HG03439 (cell line): ENCODE data around the gene ELMO3.

Experiments
- ATAC-seq: cut with Tn5 transposase; IDR thresholded peaks from one replicate; pipeline ENCODE4 v1.9.1; 2021; ENCODE audit warnings: mild to moderate bottlenecking, moderate library complexity; ENCODE audit not compliant: unreplicated experiment

ELMO3 gene

DNA sequence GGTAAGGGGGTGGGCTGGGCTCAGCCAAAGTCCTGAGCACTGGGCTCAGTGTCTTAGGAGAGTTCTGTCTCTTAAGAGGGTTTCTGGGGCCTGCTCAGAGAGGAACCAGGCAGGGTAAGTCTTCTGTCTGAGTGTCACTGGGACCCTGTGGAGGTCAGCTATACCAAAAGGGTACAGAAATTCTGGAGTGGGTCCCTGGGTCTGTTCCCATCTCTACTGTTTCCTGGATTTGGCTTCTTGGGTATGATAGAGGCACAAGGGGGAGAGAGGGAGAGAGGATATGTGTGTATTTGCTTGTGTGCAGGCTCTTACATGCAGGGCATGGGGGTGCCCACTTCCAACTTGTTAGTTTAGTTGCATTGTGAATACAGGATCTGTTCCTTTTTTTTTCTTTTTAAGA is 5.4 kb upstream of the ELMO3 start:
- ATAC-seq, result no peak

DNA sequence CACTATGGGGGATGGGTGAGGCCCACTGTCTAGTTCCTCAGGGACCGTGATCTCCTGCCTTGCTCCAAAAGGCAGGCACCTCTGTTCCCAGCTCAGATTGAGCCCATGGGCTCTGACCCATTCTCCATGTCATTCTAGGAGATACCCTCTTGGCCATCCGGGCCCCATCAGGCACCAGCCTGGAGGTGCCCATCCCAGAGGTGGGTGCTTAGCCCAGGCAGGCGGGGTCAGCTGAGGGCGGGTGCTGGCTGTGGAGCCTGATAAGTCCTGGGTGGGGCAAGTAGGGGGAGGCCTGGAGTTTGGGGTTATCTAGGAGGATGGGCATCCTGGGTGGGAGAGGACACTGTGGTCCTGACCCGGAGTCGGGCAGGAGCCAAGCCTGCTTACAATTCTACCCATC is 4.7 kb upstream of the ELMO3 start:
- no peak for ATAC-seq

DNA sequence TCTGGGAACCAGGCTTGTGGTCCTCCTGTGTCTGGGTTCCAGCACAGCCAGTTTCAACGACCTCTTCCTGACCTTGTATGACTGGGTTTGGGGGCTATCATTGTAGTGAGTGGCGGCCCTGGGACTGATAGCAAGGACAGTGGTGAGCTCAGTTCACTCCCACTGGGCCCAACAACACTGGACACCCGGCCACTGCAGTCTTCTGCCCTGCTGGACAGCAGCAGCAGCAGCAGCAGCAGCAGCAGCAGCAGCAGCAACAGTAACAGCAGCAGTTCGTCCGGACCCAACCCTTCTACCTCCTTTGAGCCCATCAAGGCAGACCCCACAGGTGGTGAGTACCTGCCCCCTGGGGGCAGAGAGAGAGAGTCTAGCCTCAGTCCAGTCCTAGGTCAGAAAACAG is 3.3 kb upstream of the ELMO3 start:
- ATAC-seq, result no peak

DNA sequence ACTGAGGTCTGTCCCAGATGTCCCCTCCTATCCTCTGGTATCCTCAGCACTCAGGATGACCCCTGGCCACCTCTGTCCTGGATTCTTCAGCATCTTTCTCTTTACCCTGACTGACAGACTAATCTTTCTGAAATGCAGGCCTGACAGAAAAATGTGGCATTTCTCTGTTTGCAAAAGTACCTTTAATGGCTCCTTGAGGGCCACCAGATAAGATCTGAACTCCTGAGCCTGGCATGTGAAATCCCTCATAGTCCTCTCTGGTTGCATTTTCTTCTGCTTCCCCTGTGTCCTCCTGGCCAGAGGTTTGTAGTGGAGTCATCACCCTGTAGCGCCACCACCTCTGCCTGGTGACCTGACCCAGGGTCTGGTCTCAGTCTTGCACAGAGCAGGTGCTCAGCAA is 2.0 kb upstream of the ELMO3 start:
- ATAC-seq, result no peak

DNA sequence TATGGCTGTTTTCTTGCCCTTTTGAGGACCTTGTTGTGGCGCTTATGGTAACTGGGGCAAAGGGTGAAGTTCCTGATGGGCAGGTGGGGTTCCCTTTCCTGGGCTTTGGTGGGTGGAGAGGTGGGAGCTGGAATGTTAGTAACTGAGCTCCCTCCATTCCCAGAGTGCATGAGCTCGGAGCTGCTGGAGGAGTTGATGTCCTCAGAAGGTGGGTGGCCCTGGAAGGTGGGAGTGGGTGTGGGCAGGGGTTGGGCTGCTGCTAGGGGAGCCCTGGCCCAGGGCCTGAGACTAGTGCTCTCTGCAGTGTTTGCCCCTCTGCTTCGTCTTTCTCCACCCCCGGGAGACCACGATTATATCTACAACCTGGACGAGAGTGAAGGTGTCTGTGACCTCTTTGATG is 1.2 kb upstream of the ELMO3 start:
- no peak for ATAC-seq

DNA sequence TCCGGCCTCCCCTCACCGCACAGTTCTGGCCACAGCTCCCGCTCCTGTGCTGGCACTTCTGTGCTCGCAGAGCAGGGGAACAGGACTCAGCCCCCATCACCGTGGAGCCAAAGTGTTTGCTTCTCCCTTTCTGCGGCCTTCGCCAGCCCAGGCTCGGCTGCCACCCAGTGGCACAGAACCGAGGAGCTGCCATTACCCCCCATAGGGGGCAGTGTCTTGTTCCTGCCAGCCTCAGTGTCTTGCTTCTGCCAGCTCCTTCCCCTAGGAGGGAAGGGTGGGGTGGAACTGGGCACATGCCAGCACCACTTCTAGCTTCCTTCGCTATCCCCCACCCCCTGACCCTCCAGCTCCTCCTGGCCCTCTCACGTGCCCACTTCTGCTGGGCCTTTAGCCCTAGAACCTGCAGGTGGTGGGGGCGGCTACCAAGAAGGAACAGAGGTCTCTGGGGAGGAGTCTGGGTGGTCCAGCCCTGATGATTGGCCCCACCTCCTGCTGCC is 645 bp upstream of the ELMO3 start:
- ATAC-seq, result no peak

DNA sequence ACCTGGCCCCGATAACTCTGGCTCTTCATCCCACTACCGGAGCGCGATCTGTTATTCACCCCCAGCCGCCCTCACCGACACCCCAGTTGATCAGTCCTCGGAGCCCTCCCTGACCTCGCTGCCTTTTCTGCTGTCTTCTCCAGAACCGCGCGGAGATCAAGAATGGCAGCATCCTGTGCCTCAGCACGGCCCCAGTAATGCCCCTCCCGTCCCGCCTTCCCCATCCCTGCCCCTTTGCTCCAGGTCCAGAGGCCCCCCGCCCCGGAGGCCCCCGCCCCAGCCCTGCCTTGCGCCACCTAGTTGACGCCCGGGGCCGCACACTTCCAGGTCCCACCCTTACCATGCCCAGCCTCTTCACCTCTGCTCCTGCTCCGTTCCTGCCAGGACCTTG is 872 bp downstream of the ELMO3 start:
- no peak for ATAC-seq

DNA sequence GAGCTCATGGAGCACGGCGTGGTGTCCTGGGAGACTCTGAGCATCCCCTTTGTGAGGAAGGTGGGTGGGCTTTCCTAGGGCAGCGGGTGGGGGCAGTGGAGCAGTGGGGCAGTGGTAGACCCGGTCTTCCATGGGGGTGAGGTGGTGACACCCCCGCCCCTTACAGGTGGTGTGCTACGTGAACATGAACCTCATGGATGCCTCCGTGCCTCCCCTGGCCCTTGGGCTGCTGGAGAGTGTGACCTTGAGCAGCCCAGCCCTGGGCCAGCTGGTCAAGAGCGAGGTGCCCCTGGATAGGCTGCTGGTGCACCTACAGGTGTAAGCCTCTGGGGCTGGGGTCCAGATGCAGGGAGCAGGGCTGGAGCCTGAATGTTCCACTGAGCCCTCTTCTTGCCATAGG is 1.6 kb downstream of the ELMO3 start:
- no peak for ATAC-seq

DNA sequence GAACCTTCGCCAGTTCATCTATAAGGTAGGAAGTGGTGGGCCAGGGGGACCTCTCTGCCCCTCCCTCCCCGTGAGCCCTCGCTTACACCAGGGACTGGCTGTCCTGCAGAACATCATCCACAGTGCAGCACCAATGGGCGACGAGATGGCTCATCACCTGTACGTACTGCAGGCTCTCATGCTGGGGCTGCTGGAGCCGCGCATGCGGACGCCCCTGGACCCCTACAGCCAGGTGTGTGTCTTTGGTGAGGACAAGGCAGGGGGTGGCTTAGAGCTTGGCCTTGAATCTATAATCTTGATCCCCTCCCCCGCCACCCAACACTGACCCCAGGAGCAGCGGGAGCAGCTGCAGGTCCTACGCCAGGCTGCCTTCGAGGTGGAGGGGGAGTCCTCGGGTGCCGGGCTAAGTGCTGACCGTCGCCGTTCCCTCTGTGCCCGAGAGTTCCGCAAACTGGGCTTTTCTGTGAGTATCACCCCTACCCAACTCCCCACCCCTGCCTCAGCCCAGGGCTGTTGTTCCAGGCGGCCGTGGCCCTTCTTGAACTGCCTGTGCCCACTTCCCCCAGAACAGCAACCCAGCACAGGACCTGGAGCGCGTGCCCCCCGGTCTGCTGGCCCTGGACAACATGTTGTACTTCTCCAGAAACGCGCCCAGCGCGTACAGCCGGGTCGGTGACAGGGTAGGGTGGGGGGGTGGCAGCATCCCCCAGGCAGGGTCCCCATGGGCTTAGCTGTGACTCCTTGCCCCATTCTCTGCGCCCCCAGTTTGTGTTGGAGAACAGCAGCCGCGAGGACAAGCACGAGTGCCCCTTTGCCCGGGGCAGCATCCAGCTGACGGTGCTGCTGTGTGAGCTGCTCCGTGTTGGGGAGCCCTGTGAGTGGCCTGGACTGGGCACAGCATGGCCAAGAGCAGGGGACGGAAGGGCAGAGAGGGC is 2.7 kb downstream of the ELMO3 start:
- no peak for ATAC-seq

DNA sequence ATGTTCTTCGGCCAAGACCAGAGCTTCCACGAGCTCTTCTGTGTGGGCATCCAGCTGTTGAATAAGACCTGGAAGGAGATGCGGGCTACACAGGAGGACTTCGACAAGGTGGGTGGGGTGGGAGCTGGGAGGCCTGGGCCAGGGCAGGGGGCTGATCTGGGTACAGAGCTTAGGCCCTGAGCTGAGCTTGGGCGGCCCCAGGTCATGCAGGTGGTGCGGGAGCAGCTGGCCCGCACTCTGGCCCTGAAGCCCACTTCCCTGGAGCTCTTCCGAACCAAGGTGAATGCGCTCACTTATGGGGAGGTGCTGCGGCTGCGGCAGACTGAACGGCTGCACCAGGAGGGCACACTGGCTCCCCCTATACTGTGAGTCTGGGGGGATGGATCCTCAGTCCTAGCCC is 3.5 kb downstream of the ELMO3 start:
- ATAC-seq, result no peak

DNA sequence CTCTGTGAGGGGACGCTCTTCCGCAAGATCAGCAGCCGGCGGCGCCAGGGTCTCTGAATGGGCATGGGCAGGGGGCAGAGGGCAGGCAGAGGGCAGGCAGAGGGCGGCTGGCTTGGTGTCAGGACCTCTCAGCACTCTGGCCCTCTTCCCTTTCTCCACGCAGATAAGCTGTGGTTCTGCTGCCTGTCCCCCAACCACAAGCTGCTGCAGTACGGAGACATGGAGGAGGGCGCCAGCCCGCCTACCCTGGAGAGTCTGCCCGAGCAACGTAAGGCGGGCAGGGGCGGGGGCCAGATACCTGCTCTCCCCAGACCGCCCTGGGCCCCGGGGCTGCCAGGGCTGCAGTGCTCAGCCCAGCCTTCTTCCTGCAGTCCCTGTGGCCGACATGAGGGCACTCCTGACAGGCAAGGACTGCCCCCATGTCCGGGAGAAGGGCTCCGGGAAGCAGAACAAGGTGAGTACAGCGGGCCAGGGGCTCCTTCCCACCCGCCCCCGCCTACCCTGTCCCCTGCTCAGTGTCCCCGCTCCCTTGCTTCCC is 4.1 kb downstream of the ELMO3 start:
- no peak for ATAC-seq

DNA sequence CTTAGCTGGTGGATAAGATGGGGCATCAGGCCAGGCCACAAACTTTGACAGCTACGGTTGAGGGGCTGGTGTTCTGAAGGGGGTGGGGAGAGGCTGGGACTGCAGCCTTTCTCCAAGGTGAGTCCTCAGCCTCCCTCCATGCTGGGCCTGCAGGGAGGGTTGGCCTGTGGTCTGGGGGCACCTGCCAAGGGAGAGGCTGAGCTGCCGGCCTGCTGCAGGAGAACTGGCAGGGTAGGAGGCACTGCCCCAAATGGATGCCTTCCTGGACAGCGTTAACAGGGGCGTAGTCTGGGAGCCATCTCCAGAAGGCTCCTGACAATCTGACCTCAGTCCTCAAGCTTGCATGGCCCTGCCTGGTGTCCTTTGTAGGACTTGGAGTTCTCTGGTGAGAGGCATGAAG is 5.1 kb downstream of the ELMO3 start:
- ATAC-seq, result no peak

DNA sequence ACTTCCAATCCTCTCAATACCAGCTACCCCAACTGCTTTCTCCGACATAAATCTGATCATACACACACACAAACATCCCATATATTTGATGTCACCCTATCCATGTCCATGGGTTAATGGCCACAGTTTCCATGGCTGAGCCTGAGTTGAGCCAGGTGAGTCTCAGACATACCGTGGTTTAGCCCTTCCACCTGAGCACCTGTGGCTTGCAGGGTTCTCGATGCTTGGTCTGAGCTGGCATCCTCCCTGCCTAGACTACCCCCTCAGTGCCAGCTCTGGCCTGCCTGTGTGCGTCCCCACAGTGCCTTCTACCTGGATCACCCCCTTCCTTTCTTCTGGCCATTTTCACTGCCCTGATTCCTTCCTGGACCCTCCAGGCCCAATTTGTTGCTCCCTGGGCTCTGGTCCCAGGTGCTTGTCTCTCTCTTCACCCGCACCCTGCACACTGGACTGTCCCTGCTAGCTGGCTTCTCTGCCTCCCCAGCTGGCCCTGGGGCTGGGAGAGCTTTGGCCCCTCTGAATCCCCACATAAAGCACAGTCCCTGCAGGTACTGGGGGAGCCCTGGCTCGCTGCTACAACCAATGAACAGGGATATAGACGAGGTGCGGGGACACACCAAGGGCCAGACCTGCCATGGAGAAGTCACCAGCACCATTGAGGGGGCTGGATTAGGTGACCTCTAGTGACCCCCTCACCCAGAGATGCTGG is 7.4 kb downstream of the ELMO3 start:
- ATAC-seq, result no peak

DNA sequence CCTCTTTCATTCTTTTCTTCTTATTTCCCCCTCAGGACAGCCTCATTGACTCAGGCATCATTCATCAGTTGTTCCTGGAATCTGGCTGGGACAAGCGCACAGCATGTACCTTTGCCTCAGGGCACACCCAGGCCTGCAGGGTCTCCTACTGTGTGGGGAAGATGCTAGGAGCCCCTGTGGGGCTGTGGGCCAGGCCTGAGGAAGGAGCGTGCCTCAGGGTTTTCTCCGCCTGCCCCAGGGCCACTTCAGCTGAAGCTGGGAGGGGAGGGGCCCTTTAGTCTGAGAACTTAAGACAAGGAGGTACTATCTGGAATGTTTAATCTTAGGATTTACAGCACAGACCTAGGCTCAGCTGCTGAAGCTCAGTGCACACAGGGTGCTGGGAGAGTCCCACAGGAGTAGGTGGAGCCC is 7.9 kb downstream of the ELMO3 start:
- ATAC-seq, result no peak

DNA sequence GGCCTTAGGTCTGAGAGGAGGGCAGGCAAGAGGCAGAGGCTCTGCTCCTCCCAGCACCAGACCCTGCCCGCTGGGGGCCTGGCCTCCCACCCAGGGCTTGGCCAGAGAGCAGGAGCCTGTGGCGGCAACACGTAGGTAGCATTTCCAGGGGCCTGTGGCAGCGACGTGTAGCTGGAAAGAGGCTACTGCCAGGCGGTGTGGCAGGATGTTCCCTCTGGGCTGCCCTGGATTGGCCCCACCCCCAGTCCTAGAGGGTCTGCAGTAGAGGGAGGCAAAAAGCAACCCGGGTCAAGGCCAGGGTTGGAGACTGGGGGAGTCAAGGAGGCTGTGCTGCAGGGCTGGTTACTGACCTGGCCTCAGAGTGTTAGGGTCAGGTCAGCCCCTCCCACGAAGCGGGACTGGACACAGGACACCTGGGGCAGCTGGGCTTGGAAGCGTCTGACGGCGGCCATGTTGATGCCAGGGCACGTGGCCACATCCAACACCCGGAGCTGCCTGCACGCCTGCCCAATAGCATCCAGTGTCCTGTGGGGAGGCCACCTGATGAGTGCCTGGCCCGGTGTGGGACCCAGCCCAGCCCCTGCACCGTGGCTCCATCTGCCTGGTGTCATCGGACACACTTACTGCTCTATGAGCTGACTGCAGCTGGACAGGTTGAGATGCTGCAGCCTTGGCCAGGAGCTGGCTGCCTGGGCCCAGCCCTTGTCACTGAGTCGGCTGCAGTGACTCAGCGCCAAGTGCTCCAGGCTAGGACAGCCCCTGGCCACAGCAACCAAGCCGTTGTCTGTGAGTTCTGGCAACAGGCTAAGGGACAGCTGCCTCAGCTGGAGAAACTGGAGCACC is 8.5 kb downstream of the ELMO3 start:
- no peak for ATAC-seq

DNA sequence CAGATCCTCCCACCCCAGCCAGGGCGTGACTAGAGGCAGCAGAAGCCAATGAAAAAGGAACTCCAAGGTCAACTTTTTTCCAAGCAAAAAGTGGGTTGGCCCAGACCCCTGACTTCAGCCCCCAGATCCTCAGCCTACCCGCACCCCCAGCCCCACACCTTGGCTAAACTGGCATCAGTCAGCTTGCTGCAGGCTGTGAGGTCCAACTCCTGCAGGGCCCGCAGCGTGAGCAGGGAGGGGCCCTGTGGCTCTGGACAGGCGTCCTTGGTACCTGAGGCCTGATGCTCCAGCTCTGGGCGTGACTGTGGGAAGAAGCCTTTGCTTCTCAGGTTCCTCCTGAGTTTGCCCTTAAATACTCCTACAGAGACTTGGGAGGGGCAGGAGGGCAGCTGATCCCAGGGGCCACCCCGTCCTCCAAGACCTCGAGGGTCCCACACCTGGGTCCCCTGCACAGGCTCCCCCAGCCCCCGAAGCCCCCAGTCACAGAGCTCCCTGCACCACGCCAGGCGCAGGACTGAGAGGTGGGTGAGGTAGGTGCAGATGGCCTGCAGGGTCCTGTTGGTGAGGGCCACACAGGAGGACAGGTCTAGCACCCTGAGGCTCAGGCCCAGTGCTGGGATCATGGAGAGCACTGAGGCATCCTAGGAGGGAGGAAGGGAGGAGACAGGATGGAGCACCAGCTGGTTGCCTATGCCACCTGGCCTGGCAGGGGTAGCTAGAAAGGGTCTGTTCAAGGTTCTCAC is 9.4 kb downstream of the ELMO3 start:
- ATAC-seq, result no peak

DNA sequence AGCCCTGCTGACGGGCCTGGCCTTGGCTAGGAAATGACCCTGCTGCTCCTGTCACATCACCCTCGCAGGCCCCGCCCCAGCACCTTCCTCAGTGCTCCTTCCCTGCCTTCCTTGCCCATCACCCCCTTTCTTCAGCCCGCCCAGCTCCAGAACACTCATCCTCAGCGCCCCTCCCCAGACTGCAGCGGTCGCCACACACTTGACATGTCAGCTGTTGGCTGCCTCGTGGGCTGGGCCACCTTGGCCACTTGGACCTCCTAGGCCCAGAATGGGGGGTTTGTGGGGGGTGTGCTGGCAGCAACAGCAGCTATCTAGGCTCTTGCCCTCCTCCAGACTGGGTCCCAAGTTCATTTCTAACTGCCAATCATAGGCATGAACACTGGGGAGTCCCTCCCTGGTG is 10.6 kb downstream of the ELMO3 start:
- no peak for ATAC-seq

DNA sequence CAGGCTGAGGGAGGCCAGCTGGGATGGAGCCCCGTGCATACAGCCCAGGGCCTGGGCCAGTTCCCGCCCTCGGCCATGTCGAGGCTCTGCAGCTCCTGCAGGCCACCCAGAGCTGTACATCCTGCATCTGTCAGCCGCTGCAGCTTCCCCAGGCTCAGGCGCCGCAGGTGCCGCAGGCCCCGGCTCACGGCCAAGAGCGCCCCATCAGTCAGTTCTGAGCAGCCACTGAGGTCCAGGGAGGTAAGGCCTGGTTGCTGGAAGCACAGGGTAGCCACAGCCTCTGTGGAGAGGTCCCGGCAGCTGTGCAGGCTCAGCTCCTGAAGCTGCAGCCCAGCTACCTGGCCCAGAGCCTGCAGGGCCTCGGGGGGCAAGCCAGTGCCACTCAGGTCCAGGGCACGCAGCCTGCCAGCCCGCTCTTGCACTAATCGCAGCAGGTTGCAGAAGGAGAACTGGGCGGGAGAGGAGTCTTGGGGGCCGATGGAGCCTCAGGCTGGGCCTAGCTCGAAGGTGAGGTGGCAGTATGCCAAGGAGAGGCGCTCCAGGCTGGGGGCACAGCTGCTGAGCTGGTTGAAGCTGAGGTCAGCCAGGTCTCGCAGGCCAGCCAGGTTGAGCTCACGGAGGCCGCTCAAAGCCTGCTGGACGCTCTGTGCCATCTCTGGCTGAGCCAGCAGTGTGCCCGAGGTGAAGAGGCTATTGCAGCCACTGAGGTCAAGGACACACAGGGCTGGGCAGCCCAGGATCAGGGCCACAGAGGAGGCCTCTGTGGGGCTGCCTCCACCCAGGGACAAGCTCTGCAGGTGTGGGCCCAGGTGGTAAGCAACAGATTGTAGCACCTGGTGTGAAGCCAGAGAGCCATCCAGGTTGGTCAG is 11.4 kb downstream of the ELMO3 start:
- no peak for ATAC-seq

DNA sequence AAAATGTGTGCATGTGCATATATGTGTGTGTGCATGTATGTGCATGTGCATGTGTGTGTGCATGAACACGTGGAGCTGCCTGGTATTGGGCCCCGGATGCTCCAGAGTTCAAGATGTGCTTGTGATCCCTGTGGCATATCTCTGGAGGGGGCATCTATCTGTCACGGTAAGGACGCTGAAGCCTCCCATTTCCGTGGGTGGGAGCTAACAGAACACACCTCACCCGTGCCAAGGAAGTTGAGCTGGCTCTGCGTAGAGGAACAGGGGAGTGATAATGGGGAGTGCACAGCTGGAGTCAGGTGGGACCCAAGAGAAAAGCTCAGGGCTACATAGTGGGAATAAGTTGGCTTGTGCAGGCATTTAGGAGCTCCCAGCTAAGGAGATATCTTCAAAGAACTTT is 12.7 kb downstream of the ELMO3 start:
- ATAC-seq, result no peak
